Measurements from ENCODE around the gene SFXN5. TPM values are rescaled to one million over a fixed set of nuclear protein-coding genes. Genes with fewer than 3 reads are reported as not detected.

SFXN5 gene
- total RNA-seq, 3 donors from 2014 or later (not counting 1 experiment from before 2014, with no cell fraction given) = 15.3 to 22.3 (median 19.8) TPM

- Mint-ChIP-seq H3K27me3 (ENCODE audit: low read depth in 2 of 2) (peaks cover 0 to 7% of the 10 kb centered on the region in 2 donors), H3K36me3 (no peaks in the 10 kb centered on the region), H3K4me3 (no peak overlapping the region), H3K9me3 (no peaks in the 10 kb centered on the region), H3K4me1 (peaks cover 7 to 15% of the 10 kb centered on the region in 2 donors), H3K27ac (no peak overlapping the region)
- H3K27ac ChIP-seq (ENCODE audit: low read length) = no peak overlapping the region
- DNase-seq (no peak), ATAC-seq (no peak)
- H3K27me3 ChIP-seq (ENCODE audit: control insufficient read depth, insufficient read depth, low read length) = no peaks in the 10 kb centered on the region
- no peaks in the 10 kb centered on the region for H3K9me3 ChIP-seq (ENCODE audit: control insufficient read depth, insufficient read depth, low read length)
- no peaks in the 10 kb centered on the region for H3K36me3 ChIP-seq (ENCODE audit: control insufficient read depth, insufficient read depth, low read length)
- no peak overlapping the region for H3K4me3 ChIP-seq (ENCODE audit: low read length)
- intact Hi-C loops (cut with micrococcal nuclease) = no loop called here
- WGBS (ENCODE audit: insufficient coverage) = 79% methylated on average over 14 of the region's 14 CpGs
- TF ChIP-seq CTCF (IDR thresholded peaks at IDR 0.05) = no peak
- peaks cover 6% of the 10 kb centered on the region for H3K4me1 ChIP-seq (ENCODE audit: control insufficient read depth, insufficient read depth, low read length)
Measured at GRCh38 chr2:72934683-72935610, 136.6 kb downstream of the SFXN5 start.

- no peaks in the 10 kb centered on the region for H3K36me3 Mint-ChIP-seq
- ATAC-seq (no peak), DNase-seq (no peak)
- peaks cover 0 to 7% of the 10 kb centered on the region in 2 donors for H3K27me3 Mint-ChIP-seq (ENCODE audit: low read depth in 2 of 2)
- H3K27ac Mint-ChIP-seq = no peak overlapping the region
- TF ChIP-seq CTCF (IDR thresholded peaks at IDR 0.05) = no peak
- H3K27ac ChIP-seq (ENCODE audit: low read length) = no peak overlapping the region
- no peaks in the 10 kb centered on the region for H3K36me3 ChIP-seq (ENCODE audit: control insufficient read depth, insufficient read depth, low read length)
- H3K9me3 Mint-ChIP-seq = no peaks in the 10 kb centered on the region
- no peaks in the 10 kb centered on the region for H3K27me3 ChIP-seq (ENCODE audit: control insufficient read depth, insufficient read depth, low read length)
- no peaks in the 10 kb centered on the region for H3K9me3 ChIP-seq (ENCODE audit: control insufficient read depth, insufficient read depth, low read length)
- no peak overlapping the region for H3K4me3 Mint-ChIP-seq
- intact Hi-C loops (cut with micrococcal nuclease) = no loop called here
- peaks cover 6% of the 10 kb centered on the region for H3K4me1 ChIP-seq (ENCODE audit: control insufficient read depth, insufficient read depth, low read length)
- 85% methylated on average over 12 of the region's 12 CpGs for WGBS (ENCODE audit: insufficient coverage)
- H3K4me3 ChIP-seq (ENCODE audit: low read length) = no peak overlapping the region
- peaks cover 7 to 15% of the 10 kb centered on the region in 2 donors for H3K4me1 Mint-ChIP-seq
Measured at GRCh38 chr2:72933646-72934151, 137.8 kb downstream of the SFXN5 start.

- TF ChIP-seq CTCF (IDR thresholded peaks at IDR 0.05) = no peak
- Mint-ChIP-seq H3K9me3 (no peaks in the 10 kb centered on the region), H3K36me3 (no peaks in the 10 kb centered on the region), H3K4me3 (no peak overlapping the region), H3K27me3 (ENCODE audit: low read depth in 2 of 2) (peaks cover 0 to 7% of the 10 kb centered on the region in 2 donors), H3K27ac (no peak overlapping the region), H3K4me1 (peaks cover 7 to 15% of the 10 kb centered on the region in 2 donors)
- Histone ChIP-seq H3K4me3 (ENCODE audit: low read length) (no peak overlapping the region), H3K27me3 (ENCODE audit: control insufficient read depth, insufficient read depth, low read length) (no peaks in the 10 kb centered on the region), H3K36me3 (ENCODE audit: control insufficient read depth, insufficient read depth, low read length) (no peaks in the 10 kb centered on the region), H3K27ac (ENCODE audit: low read length) (no peak overlapping the region), H3K9me3 (ENCODE audit: control insufficient read depth, insufficient read depth, low read length) (no peaks in the 10 kb centered on the region), H3K4me1 (ENCODE audit: control insufficient read depth, insufficient read depth, low read length) (peaks cover 6% of the 10 kb centered on the region)
- ATAC-seq = no peak
- DNase-seq = no peak
- 95% methylated on average over 5 of the region's 5 CpGs for WGBS (ENCODE audit: insufficient coverage)
- intact Hi-C loops (cut with micrococcal nuclease) = no loop called here
Measured at GRCh38 chr2:72933207-72933606, 138.3 kb downstream of the SFXN5 start.
